HG03095 (cell line): ENCODE data around the gene SH2D1A.

Source experiments
- ATAC-seq: cut with Tn5 transposase; IDR thresholded peaks from one replicate; pipeline ENCODE4 v1.9.1; 2021; ENCODE audit warnings: moderate library complexity; ENCODE audit not compliant: unreplicated experiment

Gene SH2D1A

DNA sequence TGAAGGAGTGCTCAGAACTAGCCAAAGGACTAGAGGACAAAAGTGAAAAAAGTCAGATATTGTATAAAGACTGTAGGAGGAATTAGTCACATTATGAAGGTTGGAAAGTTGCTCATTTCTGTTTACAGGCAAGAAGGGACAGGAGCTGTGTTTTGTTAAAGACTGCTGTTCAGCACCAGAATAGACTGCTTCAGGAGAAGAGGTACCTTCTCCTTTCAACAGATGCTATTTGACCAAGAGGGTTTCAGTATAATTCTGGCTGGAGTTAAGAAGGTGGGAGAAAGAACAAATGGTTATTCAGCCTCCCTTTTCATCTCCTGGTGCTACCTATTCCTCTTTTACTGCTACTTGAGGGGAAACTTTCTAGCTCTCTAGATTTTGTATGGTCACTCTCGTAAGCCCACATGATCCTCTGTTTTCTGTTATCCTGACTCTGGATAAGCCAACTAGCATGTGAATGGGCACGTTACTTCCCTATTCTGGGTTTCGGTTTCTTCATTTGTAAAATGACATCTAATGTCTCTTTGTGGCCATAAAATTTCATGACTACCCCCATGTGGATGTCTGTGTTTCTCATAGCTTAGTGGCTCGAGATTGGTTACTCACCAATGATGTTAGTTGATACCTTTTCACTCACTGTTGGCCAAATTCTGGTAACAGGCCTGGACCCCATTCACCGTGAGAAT is 68.9 kb downstream of the SH2D1A start:
- ATAC-seq, result no peak

DNA sequence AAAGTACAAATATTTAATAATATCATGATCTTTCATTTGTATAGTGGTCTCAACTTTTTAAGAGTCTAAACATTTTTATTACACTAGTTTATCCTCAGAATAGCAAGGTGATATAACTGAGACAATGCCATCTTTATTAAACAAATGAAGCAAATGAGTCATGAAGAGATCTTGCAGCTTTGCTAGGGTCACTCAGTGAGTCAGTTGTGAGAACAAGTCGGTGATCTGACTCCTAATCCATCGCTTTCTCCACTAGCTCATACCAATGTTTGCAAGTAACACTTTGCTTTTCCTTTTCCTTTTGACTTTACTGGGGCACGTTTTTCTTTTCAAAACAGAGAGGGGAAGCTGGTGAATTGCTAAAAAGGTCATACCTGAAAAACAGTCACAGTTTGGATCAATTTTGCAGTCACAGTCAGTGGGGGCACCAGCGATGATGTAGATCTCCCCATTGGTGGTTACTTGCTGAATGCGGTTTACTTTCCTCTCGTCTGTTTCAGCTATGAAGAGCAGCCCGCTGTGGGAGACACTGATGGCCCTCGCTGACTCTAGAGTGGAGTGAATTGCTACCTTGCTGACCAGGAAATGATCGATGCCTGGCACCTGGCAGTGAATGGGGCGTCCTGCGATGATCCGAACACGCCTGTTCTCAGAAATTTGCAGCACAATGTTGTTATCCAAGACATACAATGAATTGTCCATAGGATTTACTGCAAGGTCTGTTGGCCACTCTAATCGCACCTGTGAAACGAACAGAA is 75.7 kb downstream of the SH2D1A start:
- no peak for ATAC-seq
